Measurements from ENCODE around the gene UVRAG. TPM values are rescaled to one million over a fixed set of nuclear protein-coding genes. Genes with fewer than 3 reads are reported as not detected.

Gene UVRAG
- total and polyA plus RNA-seq, 9 donors = 10.1 to 26.7 (median 19.2) TPM

DNA sequence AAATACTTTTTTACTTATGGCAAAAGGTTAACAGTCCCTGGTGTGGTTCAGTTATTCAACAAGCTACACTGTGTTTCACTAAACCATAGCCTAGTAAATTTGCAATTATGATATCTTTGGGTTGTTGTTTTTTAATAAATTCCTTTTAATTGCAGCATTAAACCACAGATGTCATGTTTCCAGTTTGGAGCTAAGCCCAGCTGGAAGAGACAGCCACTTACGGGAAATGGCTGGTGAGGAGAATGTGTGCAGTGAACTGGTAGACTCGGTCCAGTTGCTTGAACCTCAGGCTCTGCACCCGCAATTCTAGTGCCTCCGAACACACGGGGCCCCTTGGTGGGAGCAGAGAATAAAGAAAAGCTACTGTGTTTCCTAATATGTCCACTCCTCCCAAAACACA, 320.5 kb downstream of the UVRAG start:
- Histone ChIP-seq H3K27me3 (no peaks in the 10 kb centered on the region), H3K4me1 (ENCODE audit: insufficient read depth) (peaks cover 8% of the 10 kb centered on the region), H3K4me3 (no peak overlapping the region), H3K27ac (no peak overlapping the region), H3K9me3 (no peaks in the 10 kb centered on the region), H3K36me3 (no peaks in the 10 kb centered on the region)
- WGBS, 3 donors = 68 to 76% (median 75%) methylated on average over 5 of the region's 5 CpGs
- intact Hi-C loops (cut with DNase I) = no loop called here
- TF ChIP-seq, protein P1, sequence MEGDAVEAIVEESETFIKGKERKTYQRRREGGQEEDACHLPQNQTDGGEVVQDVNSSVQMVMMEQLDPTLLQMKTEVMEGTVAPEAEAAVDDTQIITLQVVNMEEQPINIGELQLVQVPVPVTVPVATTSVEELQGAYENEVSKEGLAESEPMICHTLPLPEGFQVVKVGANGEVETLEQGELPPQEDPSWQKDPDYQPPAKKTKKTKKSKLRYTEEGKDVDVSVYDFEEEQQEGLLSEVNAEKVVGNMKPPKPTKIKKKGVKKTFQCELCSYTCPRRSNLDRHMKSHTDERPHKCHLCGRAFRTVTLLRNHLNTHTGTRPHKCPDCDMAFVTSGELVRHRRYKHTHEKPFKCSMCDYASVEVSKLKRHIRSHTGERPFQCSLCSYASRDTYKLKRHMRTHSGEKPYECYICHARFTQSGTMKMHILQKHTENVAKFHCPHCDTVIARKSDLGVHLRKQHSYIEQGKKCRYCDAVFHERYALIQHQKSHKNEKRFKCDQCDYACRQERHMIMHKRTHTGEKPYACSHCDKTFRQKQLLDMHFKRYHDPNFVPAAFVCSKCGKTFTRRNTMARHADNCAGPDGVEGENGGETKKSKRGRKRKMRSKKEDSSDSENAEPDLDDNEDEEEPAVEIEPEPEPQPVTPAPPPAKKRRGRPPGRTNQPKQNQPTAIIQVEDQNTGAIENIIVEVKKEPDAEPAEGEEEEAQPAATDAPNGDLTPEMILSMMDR (IDR thresholded peaks at IDR 0.05) = no peak
- no peak for TF ChIP-seq EP300 (IDR thresholded peaks at IDR 0.05)
- no peak for TF ChIP-seq POLR2A (IDR thresholded peaks at IDR 0.05)
- DNase-seq = no peak

DNA sequence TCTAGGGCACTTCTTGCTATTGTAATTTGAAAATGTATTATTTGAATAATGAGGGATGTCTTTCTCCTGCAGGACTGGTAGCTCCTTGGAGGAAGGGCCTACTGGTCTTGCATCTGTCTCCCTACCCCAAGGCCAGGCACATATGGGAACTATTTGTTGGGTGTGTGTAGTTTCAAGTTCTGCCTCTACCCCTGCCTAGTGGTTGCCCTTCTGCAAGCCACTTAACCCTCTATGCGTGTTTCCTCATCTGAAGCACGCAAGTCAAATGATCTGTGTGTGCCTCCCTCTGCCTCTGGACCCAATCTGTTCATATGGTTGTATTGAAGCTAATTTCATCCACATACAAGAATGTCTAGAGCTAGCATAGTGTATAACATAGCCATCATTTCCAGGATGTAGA, 324.3 kb downstream of the UVRAG start:
- intact Hi-C loops (cut with DNase I) = no loop called here
- Histone ChIP-seq H3K4me1 (ENCODE audit: insufficient read depth) (no peaks in the 10 kb centered on the region), H3K4me3 (no peak overlapping the region), H3K36me3 (no peaks in the 10 kb centered on the region), H3K27ac (no peak overlapping the region), H3K27me3 (no peaks in the 10 kb centered on the region), H3K9me3 (no peaks in the 10 kb centered on the region)
- DNase-seq = no peak
- 90 to 96% (median 94%) methylated on average over 2 of the region's 2 CpGs for WGBS, 3 donors
- TF ChIP-seq, protein P1 (IDR thresholded peaks at IDR 0.05) = no peak
- no peak for TF ChIP-seq POLR2A (IDR thresholded peaks at IDR 0.05)
- no peak for TF ChIP-seq EP300 (IDR thresholded peaks at IDR 0.05)

DNA sequence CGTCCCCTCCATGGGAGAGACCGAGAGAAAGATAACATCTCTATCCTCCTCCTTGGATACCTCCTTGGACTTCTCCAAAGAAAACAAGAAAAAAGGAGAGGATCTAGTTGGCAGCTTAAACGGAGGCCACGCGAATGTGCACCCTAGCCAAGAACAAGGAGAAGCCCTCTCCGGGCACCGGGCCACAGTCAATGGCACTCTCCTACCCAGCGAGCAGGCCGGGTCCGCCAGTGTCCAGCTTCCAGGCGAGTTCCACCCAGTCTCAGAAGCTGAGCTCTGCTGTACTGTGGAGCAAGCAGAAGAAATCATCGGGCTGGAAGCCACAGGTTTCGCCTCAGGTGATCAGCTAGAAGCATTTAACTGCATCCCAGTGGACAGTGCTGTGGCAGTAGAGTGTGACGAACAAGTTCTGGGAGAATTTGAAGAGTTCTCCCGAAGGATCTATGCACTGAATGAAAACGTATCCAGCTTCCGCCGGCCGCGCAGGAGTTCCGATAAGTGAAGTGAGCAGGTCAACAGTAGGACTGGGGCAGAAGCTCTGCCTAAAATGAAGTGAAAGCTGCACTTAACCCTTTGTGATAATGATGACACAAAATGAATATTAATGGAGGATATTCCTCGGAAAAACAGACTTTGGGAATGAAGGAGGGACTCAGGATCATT, 326.0 kb downstream of the UVRAG start:
- Histone ChIP-seq H3K36me3 (no peaks in the 10 kb centered on the region), H3K4me3 (no peak overlapping the region), H3K4me1 (ENCODE audit: insufficient read depth) (no peaks in the 10 kb centered on the region), H3K27ac (no peak overlapping the region), H3K27me3 (no peaks in the 10 kb centered on the region), H3K9me3 (no peaks in the 10 kb centered on the region)
- TF ChIP-seq POLR2A (IDR thresholded peaks at IDR 0.05) (no peak), EP300 (IDR thresholded peaks at IDR 0.05) (no peak)
- TF ChIP-seq, protein P1 (IDR thresholded peaks at IDR 0.05) = no peak
- no peak for DNase-seq
- intact Hi-C loops (cut with DNase I) = no loop called here
- WGBS, 3 donors = 86 to 96% (median 94%) methylated on average over 22 of the region's 22 CpGs

DNA sequence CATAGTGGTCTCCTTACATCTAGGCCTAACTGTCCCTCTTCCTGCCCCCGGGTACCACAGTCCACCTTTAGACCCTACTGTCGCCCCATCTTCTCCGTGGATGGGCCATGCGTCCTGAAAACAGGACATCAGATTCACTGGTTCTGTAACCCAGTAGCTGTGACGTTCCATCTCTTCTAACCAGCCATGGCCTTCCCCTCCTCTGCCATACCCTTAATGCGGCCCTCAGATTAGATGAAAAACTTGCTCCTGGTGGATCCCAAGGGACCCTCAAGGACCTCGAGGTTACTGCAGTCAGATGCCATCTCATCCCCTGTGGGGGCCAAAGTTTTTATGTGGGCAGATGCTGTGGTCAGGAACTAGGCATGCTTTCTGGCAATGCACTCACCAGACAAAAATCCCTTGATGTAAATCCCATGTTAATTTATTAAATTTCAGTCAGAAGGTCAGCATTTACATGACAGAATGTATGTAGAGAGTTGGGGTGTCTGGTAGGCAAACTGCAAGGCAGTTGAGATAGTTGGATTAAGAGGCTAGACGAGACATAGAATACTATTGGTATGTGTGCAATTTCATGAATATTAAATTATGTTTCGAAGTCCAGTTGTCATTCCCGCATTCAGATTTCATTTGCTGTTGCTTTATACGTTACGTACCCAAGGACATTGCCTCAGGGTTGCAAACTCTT, 327.0 kb downstream of the UVRAG start:
- 95 to 98% (median 96%) methylated on average over 12 of the region's 12 CpGs for WGBS, 3 donors
- no peak for DNase-seq
- H3K4me3 ChIP-seq = no peak overlapping the region
- H3K4me1 ChIP-seq (ENCODE audit: insufficient read depth) = no peaks in the 10 kb centered on the region
- no peaks in the 10 kb centered on the region for H3K27me3 ChIP-seq
- H3K27ac ChIP-seq = no peak overlapping the region
- no peaks in the 10 kb centered on the region for H3K9me3 ChIP-seq
- no peak for TF ChIP-seq EP300 (IDR thresholded peaks at IDR 0.05)
- no peak for TF ChIP-seq POLR2A (IDR thresholded peaks at IDR 0.05)
- TF ChIP-seq, protein P1 (IDR thresholded peaks at IDR 0.05) = no peak
- H3K36me3 ChIP-seq = no peaks in the 10 kb centered on the region
- intact Hi-C loops (cut with DNase I) = no loop called here

Measured in ovary (tissue), 9 donors.